K562 (cell line): ENCODE measurements around the gene TMC4. TPM values are rescaled to one million over a fixed set of nuclear protein-coding genes. Genes with fewer than 3 reads are reported as not detected.

ENCODE experiments used
- ATAC-seq: fragments of 200-7000 bp; cut with Tn5 transposase; 3 replicates; pipeline ENCODE4 v1.9.1; 2020; ENCODE audit warnings: moderate library complexity
- BruUV-seq: library from RNA; stranded (reverse); fragments of 400-500 nt; replicated peaks from 2 replicates; lab custom pipeline; 2021; lab: Mats Ljungman, UMichigan
- CTCF ChIA-PET: fragments of 300-600 bp; formaldehyde crosslinking; extraction: SDS; loops from one replicate; lab custom pipeline; 2021; ENCODE audit warnings: low intra/inter-chr PET ratio; lab: Yijun Ruan, JAX
- POLR2A ChIA-PET: fragments of 300-600, 350-650 bp; sonication (Branson Sonifier 250); formaldehyde crosslinking; extraction: SDS; loops from one replicate; lab custom pipeline; 2021; ENCODE audit warnings: antibody characterized with exemption, inconsistent platforms; lab: Yijun Ruan, JAX
- DNase-seq, 4 experiments: peaks; one replicate each; pipeline versions ENCODE4 v3.0.0 to v3.0.0-alpha.2; 2011 to 2018; ENCODE audit warnings: low spot score in 3 of 4, mixed read lengths in 3 of 4; ENCODE audit errors: extremely low read depth in 1 of 4
- FAIRE-seq: peaks from 2 replicates; lab custom pipeline; 2011; peaks lifted over from hg19 to GRCh38; lab: Jason Lieb, UNC
- H2AFZ ChIP-seq: 2 replicates; pipeline ENCODE4 v1.6.0; 2011; ENCODE audit warnings: low read depth, low read length, control low read depth, inconsistent platforms
- H3K27ac ChIP-seq: fragments of 200-600 bp; 3 replicates; pipeline ENCODE4 v1.8.0; 2011; ENCODE audit warnings: low read depth, mild to moderate bottlenecking, control low read depth, inconsistent platforms, low read length, moderate library complexity, mixed read lengths; ENCODE audit errors: extremely low read depth
- H3K27me3 ChIP-seq, 2 experiments: fragments of 300-600 bp in 1 of 2; 2 replicates in 1 of 2; 3 replicates in 1 of 2; pipeline versions ENCODE4 v1.6.0 to v1.8.0; 2011; ENCODE audit warnings: inconsistent platforms in 2 of 2, low read length in 2 of 2, mild to moderate bottlenecking in 1 of 2, mixed read lengths in 1 of 2, moderate library complexity in 1 of 2; ENCODE audit not compliant: control insufficient read depth in 2 of 2, insufficient read depth in 2 of 2
- H3K36me3 ChIP-seq: fragments of 300-600 bp; 3 replicates; pipeline ENCODE4 v1.8.0; 2011; ENCODE audit warnings: mild to moderate bottlenecking, low read length, inconsistent platforms; ENCODE audit not compliant: control insufficient read depth, insufficient read depth
- H3K4me1 ChIP-seq, 2 experiments: fragments of 200-600 bp in 1 of 2; replicated peaks in 1 of 2; 2 replicates in 1 of 2; 3 replicates in 1 of 2; pipeline versions ENCODE4 v1.5.1 to v1.8.0; 2011; ENCODE audit warnings: inconsistent platforms in 2 of 2, low read length in 2 of 2, mild to moderate bottlenecking in 1 of 2, mixed read lengths in 1 of 2, moderate library complexity in 1 of 2; ENCODE audit not compliant: control insufficient read depth in 2 of 2, insufficient read depth in 2 of 2
- H3K4me2 ChIP-seq: 2 replicates; pipeline ENCODE4 v1.6.1; 2011; ENCODE audit warnings: low read length, control low read depth, inconsistent platforms, mixed read lengths; ENCODE audit not compliant: insufficient read depth
- H3K4me3 ChIP-seq: fragments of 200-600 bp; sonication (generic), shearing (Covaris generic); 2 replicates; pipeline ENCODE4 v1.5.1; 2016; ENCODE audit warnings: control low read depth, inconsistent platforms
- H3K79me2 ChIP-seq: fragments of 200-600 bp; 3 replicates; pipeline ENCODE4 v1.8.0; 2011; ENCODE audit warnings: low read length, inconsistent platforms; ENCODE audit not compliant: control insufficient read depth, insufficient read depth
- H3K9ac ChIP-seq, 2 experiments: 2 replicates each; pipeline versions ENCODE4 v1.6.0 to v1.6.1; 2011; ENCODE audit warnings: low read depth in 2 of 2, low read length in 2 of 2, control low read depth in 1 of 2, inconsistent platforms in 1 of 2, mild to moderate bottlenecking in 1 of 2, mixed read lengths in 1 of 2; ENCODE audit not compliant: insufficient read depth in 1 of 2
- H3K9me1 ChIP-seq: one replicate; pipeline ENCODE4 v1.6.0; 2011; ENCODE audit warnings: inconsistent platforms, mild to moderate bottlenecking, low read length, moderate library complexity; ENCODE audit not compliant: control insufficient read depth, insufficient read depth
- H3K9me3 ChIP-seq: replicated peaks from 2 replicates; pipeline ENCODE4 v1.5.1; 2011; ENCODE audit warnings: low read depth, low read length, inconsistent platforms; ENCODE audit not compliant: control insufficient read depth, insufficient read depth
- H4K20me1 ChIP-seq: replicated peaks from 2 replicates; pipeline ENCODE4 v1.6.1; 2011; ENCODE audit warnings: low read length, inconsistent platforms, mixed read lengths; ENCODE audit not compliant: control insufficient read depth, insufficient read depth
- ATF3 ChIP-seq, 2 experiments: fragments of 450-650 bp in 1 of 2; sonication (generic) in 1 of 2; formaldehyde crosslinking in 1 of 2; IDR thresholded peaks in 1 of 2; conservative IDR thresholded peaks in 1 of 2; 2 replicates each; pipeline versions ENCODE4 v1.6.1 to v1.8.1; 2016 to 2023; ENCODE audit warnings: mild to moderate bottlenecking in 2 of 2, moderate library complexity in 2 of 2, inconsistent platforms in 1 of 2, missing genetic modification reagents in 1 of 2
- CHD1 ChIP-seq: fragments of 200-600 bp; sonication (generic); IDR thresholded peaks from one replicate; pipeline ENCODE4 v1.6.1; 2012; ENCODE audit warnings: mild to moderate bottlenecking, moderate library complexity, low read length, inconsistent platforms
- ETS1 ChIP-seq: conservative IDR thresholded peaks from 2 replicates; pipeline ENCODE4 v1.6.1; 2011; ENCODE audit warnings: low read depth, mild to moderate bottlenecking, low read length; ENCODE audit not compliant: control insufficient read depth
- HNRNPL ChIP-seq: fragments of 200-400 bp; formaldehyde crosslinking; IDR thresholded peaks from 2 replicates; pipeline ENCODE4 v1.6.1; 2017; ENCODE audit warnings: low read depth, mild to moderate bottlenecking, low read length
- MAZ ChIP-seq, 2 experiments: fragments of 450-650 bp in 1 of 2; sonication (generic) in 1 of 2; formaldehyde crosslinking; IDR thresholded peaks in 1 of 2; conservative IDR thresholded peaks in 1 of 2; 2 replicates each; pipeline versions ENCODE4 v1.4.0 to v1.5.0; 2020; ENCODE audit warnings: mild to moderate bottlenecking in 1 of 2, missing genetic modification reagents in 1 of 2
- MTA2 ChIP-seq: fragments of 450-650 bp; IDR thresholded peaks from 2 replicates; pipeline ENCODE4 v1.6.1; 2016; ENCODE audit warnings: low read depth
- NFE2L1 ChIP-seq: fragments of 450-650 bp; IDR thresholded peaks from 2 replicates; pipeline ENCODE4 v1.6.1; 2016; ENCODE audit warnings: missing genetic modification characterization, low read depth, mild to moderate bottlenecking, missing compliant biosample characterization, moderate library complexity, borderline replicate concordance
- RFX7 ChIP-seq: fragments of 250-450 bp; sonication (Bioruptor Pico); IDR thresholded peaks from 2 replicates; pipeline ENCODE4 v1.5.1; 2021; ENCODE audit warnings: mild to moderate bottlenecking
- STAT5A ChIP-seq: IDR thresholded peaks from 2 replicates; pipeline ENCODE4 v1.6.1; 2012; ENCODE audit warnings: low read length, inconsistent platforms, borderline replicate concordance
- ZNF23 ChIP-seq: fragments of 250-450 bp; sonication (Bioruptor Pico); IDR thresholded peaks from 2 replicates; pipeline ENCODE4 v1.4.0; 2020; ENCODE audit warnings: mild to moderate bottlenecking
- WGBS: fragments of 100-300 bp; shearing (Covaris generic); methylation state at CpG from one replicate; pipeline ENCODE4 v1.1.6; 2016; ENCODE audit warnings: low coverage, mixed read lengths; ENCODE audit not compliant: insufficient coverage; ENCODE audit errors: missing lambda C conversion rate; 5-methylcytosine and 5-hydroxymethylcytosine counted together
- in situ Hi-C: fragments of 300-500 bp; cut with MboI; formaldehyde crosslinking; loops from 4 replicates; pipeline ENCODE4 v1.15.0; 2018; ENCODE audit warnings: inconsistent platforms, mixed read lengths
- intact Hi-C: fragments of 100-400 bp; cut with micrococcal nuclease; formaldehyde crosslinking; loops from 2 replicates; pipeline ENCODE4 v1.14.2; 2022
- polyA plus RNA-seq, 8 experiments: library from polyadenylated mRNA; depleted of rRNA in 4 of 8; stranded (reverse) in 5 of 8; unstranded in 3 of 8; fragments of >200 nt; fragmentation: Nextera tagmentation in 2 of 8; fragmentation: Illumina TruSeq in 1 of 8; extraction: Ambion mirVana in 2 of 8; extraction: Trizol in 1 of 8; gene quantifications; 2 replicates each; pipeline versions ENCODE4 v1.2.1 to v1.2.3, GENCODE V29; 2011 to 2014; ENCODE audit warnings: inconsistent platforms in 1 of 8, missing spikeins in 1 of 8
- total RNA-seq, 7 experiments: library from RNA; depleted of rRNA in 6 of 7; stranded (reverse); fragments of >200 nt in 6 of 7; fragmentation: Illumina TruSeq in 2 of 7; extraction: Trizol in 2 of 7; gene quantifications; 2 replicates each; pipeline versions ENCODE4 v1.2.1 to v1.2.3, GENCODE V29; 2011 to 2021; ENCODE audit warnings: low replicate concordance in 1 of 7

The TMC4 gene
- total and polyA plus RNA-seq, 9 of the 15 experiments (the other 6 are each of a cell fraction or from before 2014, with no cell fraction given), result 0.12 to 0.79 (median 0.36) TPM; not detected in 2

DNA sequence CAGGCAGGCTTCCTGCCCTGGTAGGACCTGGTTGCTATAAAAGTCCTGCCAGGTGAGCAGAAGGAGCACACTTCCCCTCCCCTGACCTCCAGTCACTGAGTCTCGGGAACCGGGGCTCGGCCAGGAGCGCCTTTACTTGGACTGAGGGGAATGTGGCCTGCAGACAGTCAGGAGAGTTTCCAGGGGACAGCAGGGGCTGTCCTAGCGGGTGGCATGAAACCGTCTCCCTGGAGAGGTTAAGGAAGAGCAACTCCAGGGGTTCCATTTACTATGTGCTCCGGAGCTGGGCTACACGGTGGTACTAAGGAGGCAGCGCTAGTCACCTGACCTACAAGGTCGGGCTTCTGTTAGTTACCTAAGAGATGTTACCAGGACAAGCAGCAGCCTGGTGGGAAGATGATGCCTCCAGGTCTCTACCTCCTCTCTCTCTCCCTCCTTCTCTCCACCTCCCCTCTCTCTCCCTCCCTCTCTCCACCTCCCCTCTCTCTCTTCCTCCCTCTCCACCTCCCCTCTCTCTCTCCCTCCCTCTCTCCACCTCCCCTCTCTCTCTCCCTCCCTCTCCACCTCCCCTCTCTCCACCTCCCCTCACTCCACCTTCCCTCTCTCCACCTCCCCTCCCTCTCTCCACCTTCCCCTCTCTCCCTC, 39.5 kb downstream of the TMC4 start (continued):
- TF ChIP-seq ETS1 (no peak), STAT5A (no peak), MAZ (CRISPR knock-in tag; conservative IDR thresholded peaks at IDR 0.05 in 1 of 2, IDR thresholded peaks at IDR 0.05 in 1 of 2) (no peak), CHD1 (no peak), HNRNPL (no peak), NFE2L1 (no peak)
- TF ChIP-seq, all 486 proteins: peak for 9

- Histone ChIP-seq H3K4me2 (no peak overlapping the region), H3K79me2 (no peaks in the 10 kb centered on the region), H3K36me3 (peaks cover 60% of the 10 kb centered on the region; the same call in 2 of the 3 replicates), H3K4me1 (no peaks in the 10 kb centered on the region; a peak in 2 of 5 replicates), H2AFZ (no peak overlapping the region), H3K27ac (no peak overlapping the region), H3K9me3 (no peaks in the 10 kb centered on the region), H3K27me3 (no peaks in the 10 kb centered on the region), H4K20me1 (no peaks in the 10 kb centered on the region), H3K9me1 (no peaks in the 10 kb centered on the region), H3K4me3 (no peak overlapping the region), H3K9ac (no peak overlapping the region; a peak in 1 of 4 replicates)
- POLR2A ChIA-PET, result interaction anchor here (0.5 to 1.0 kb wide), 2 partner anchors 14 to 26 kb away, joined by 3 read pairs; partner anchors contain the start of genes PRPF31 and TFPT
- in situ Hi-C loops, result no loop called here
- ATAC-seq, result no peak
- intact Hi-C loops, result no loop called here
- 97% methylated on average over 13 of the region's 20 CpGs for WGBS
- CTCF ChIA-PET, result no interaction called here
- FAIRE-seq, result no peak
- no peak for DNase-seq
- BruUV-seq, result no TSS peak
- TF ChIP-seq ATF3 (IDR thresholded peaks at IDR 0.05) (no peak), ATF3 (CRISPR knock-in tag; conservative IDR thresholded peaks at IDR 0.05) (no peak), RFX7 (CRISPR knock-in tag) (no peak), ZNF23 (CRISPR knock-in tag) (no peak), MTA2 (no peak)
These were observed 43.4 kb downstream of the TMC4 start for GRCh38 chr19:54129617-54129996.
